GF-D8 (cell line): ENCODE data around the gene FAM53B.

Experiments
- DNase-seq: peaks from one replicate; lab custom pipeline; 2025; lab: John Stamatoyannopoulos, UW

Gene FAM53B

DNA sequence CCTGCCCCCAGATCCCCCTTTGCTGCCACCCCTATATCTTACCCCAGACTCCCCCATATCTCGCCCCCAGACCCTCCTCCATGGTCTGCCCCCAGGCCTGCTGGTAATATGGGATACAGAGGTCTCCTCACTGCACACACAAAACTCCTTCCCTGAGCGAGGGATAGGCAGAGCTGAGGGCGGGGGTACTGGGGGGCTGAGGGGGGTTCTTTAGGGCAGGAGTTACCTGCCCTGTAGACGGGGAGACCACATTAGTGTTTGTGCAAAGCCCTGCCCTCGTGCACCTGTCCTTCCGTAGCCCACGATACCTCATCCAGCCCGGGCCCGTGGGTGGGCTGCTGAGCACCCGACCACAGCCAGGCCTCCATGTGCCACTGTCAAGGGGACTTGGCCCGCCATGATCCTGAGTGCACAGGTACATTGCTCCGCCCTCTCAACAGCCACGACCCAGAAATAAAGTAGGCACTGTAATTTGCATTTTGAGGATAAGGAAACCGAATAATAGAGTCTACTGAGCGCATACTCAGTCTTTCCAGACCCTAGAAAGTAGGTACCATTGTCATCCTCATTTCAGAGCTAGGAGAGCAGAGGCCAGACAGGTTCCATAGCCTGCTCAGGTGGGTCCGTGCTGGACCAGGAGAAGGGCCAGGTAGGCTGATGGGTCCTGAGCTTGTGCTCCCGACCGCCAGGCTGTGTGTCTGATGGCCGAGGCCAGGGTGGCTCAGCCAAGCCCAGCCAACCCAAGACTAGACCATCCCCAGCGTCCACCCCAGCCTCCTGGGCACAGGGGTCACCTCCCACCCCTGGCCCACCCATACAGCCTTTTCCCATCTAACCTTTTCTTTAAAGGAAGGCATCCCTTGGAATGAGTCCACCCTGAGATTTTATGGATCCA is 167.4 kb downstream of the FAM53B start:
- no peak for DNase-seq

DNA sequence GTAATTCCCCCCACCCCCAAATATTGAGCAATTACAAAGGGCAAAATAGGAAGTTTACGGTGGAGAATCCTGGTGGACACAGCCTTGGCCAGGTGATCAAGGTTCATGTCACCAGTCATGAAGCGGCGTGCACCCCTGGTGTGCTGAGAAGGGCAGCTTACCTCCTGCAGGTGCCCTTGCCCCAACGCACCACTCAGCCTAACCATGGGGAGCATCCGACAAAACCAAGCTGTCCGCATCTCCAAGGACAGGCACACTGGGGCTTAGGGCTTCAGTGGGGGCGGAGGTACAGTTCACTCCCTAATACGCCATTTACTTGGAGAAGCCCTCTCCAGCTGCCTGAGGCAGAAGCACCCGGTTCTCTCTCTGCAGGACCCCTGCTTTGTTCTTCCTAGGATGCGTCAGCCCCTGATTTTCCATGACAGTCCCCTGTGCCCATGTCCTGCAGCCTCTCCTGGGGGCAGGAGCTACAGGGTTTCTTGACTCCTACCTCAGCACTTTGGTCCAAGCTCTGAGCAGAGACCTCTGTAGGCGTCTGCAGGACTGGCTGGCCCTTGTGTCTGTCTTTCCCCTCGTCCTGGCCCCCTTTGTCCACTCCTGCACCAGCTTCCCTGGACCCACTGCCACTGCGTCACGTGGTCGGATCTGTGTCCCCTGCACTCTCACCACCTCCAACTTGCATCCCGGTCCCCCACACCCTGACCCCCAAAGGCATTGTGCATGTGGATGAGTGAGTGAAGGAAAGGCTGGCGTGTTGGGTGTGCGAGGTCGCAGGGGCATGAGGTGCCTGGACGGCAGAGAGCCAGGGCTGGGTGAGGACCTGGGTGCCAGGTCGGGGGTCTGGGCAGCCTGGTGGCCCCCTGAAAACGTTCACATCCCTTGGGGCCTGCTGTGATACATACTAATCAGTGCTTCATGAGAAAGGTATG is 168.8 kb downstream of the FAM53B start:
- DNase-seq, result no peak

DNA sequence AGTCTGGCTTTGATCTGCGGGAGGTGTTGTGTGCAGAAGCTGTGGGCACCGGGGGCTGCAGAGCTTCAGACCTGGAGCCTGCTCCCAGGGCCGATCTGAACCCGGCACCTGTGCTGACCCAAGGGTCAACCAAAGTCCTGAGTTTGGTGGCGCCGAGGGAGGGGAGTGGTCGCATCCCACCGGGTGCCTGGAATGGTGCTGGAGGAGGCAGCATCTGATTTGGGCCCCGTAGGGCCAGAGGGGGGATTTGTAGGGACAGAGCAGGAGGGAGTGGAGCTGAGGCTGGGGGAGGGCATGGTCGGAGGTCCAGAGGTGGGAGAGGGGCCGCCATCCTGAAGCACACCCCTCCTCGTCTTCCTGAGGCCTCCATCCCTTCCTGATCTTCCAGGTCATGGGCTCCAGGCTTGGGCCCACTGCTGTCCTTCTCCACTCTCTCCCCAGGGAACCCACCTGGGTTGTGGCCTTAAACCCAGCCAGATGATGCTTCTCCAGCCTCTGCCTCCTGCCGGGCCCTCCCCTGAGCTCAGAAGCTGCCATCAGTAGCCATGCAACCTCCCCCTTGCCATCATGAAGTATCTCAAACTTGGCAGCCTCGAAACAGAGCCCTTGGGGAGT is 169.6 kb downstream of the FAM53B start:
- no peak for DNase-seq

DNA sequence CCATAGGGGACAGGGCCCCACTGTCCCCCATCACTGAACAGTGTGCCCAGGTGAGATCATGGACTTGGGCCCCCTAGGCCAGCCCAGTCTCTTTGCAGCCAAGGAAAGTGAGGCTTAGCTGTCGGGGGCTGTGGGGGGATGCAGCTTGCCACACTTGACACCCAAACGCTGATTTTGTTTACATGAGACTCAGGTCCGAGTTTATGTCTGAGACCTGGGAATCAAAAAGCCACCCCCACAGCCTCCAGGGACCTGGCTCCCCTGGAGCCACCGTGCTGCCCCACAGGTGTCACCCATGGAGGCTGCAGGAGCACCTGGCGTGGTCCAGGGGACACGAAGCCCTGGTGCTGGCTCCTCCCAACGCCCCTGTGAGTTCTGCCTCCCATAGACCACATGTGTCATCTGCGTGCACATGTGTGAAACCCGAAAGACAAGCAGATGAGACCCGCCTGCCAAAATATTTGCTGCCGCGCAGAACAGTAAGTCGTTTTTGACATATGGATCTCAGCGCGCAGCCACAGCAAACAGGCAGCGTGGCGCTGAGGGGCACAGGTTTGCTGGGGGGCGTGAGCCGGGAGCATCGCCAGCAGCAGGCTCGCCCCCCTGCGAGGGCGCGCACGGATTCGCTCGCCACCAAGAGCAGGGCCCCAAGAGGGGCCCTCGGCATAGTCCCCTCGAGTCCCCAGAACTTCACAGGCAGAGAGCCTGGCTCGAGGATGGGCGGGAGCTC is 170.3 kb downstream of the FAM53B start:
- no peak for DNase-seq

DNA sequence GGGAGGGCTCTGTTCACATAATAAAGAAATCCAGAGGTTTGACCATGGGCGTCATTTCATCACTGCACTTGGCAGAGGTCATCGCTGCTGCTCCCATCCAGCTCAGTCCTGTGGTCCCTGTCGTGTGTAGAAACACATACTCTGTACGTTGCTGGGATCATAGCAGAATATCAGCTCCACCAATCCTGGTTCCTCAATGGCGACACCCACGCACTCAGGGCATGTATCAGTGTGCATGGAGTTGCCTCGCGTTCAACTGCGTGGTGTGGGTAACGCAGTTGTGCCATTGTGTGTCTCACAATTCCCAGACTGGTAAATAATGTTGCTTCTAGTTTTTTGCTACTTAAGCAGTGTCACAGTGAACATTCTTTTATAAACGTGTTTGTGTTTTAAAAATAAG is 171.4 kb downstream of the FAM53B start:
- no peak for DNase-seq

DNA sequence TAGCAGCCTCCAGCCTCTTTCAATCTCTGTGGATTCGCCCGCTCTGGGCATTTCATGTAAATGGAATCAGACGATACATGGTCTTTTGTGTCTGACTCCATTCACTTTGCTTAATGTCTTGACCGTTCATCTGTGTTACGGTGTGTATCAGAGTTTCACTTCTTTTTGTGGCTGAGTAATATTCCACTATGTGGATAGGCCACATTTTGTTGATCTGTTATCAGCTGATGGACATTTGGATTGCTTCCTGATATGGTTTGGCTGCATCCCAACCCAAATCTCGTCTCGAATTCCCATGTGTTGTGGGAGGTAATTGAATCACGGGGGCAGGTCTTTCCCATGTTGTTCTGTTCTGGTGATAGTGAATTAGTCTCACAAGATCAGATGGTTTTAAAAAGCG is 173.5 kb downstream of the FAM53B start:
- no peak for DNase-seq

DNA sequence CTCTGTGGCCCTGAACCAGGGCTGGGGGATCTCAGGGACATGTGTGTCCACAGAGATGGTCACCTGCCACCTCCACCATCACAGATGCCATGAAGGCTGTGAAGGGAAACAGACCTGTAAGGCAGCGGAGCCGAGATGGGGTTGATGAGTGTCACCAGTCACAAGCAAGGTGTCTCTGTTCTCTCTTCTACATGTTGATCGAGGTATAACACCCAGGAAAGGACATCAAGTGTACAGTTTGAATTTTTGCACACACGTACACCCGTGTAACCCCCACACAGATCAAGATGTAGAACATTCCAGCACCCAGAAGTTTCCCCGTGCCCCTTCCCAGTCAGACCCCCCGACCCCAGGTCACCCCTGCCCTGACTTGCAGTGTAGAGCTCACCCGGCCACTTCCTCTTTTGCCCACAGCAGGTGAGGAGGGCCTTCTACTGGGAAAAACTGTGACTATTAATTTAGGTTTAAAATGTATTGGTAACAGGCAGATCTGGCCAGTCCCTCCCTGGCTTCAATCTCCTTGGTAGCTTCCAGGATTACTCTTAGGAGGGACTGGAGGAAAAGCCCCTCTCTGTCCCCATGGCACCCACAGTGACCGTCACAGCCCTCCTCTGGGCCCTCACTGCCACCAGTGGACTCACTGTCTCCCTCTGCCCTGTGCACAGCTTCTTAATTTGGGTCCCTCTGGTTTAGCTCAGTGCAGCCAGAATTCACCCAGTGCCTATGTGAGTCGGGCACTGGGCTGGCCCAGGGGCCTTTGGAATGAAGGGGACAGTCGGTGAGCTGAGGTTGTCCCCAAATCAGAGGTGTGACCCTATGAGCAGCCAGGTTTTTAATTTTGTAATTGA is 174.3 kb downstream of the FAM53B start:
- DNase-seq, result no peak
